Neuron (in vitro differentiated cells): Measurements from ENCODE around the gene SERPINI1.
A peak's percentile ranks its signal among the peaks of the same experiment; 100 is the strongest.

Experiments used
- H2AFZ ChIP-seq: one replicate; pipeline ENCODE4 v1.6.1; 2013; ENCODE audit warnings: low read depth, mild to moderate bottlenecking, inconsistent platforms, low read length, moderate library complexity
- H3K27me3 ChIP-seq: one replicate; pipeline ENCODE4 v1.6.1; 2013; ENCODE audit warnings: low read length; ENCODE audit not compliant: insufficient read depth
- H3K36me3 ChIP-seq: one replicate; pipeline ENCODE4 v1.6.1; 2013; ENCODE audit warnings: low read length; ENCODE audit not compliant: insufficient read depth
- H3K4me1 ChIP-seq: one replicate; pipeline ENCODE4 v1.6.1; 2013; ENCODE audit warnings: low read length; ENCODE audit not compliant: insufficient read depth
- H3K4me3 ChIP-seq: 2 replicates; pipeline ENCODE4 v1.5.1; 2013; ENCODE audit warnings: mild to moderate bottlenecking, low read length, moderate library complexity
- H3K9me3 ChIP-seq: one replicate; pipeline ENCODE4 v1.6.1; 2013; ENCODE audit warnings: low read length

Gene SERPINI1

GRCh38 chr3:167723025-167723512 lies 12.5 kb upstream of the SERPINI1 start:
- Histone ChIP-seq H2AFZ (no peak overlapping the region), H3K9me3 (no peaks in the 10 kb centered on the region), H3K36me3 (peaks cover 19% of the 10 kb centered on the region), H3K4me3 (no peak overlapping the region), H3K4me1 (peaks cover 4% of the 10 kb centered on the region), H3K27me3 (no peaks in the 10 kb centered on the region)

DNA sequence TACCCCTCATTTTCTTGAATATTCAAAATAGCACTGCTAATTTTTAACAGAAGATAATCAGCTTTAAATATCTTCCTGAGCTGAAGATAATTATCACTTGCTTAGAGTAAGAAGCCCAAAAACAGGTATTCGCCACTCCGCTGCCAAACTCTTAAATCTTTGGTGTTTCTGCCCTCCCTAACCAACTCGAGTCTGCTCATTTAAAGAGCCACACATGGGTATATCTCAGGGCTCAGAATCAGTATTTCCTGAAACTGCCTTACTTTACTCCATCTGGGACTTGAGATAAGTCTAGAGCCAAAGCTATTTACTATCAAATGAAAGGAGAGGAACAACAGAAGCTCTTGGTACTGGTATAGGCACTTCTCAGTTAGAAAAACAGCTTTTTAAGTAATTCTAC lies 11.6 kb upstream of the SERPINI1 start:
- Histone ChIP-seq H3K9me3 (no peaks in the 10 kb centered on the region), H2AFZ (no peak overlapping the region), H3K36me3 (peaks cover 11% of the 10 kb centered on the region), H3K4me1 (peaks cover 4% of the 10 kb centered on the region), H3K27me3 (no peaks in the 10 kb centered on the region), H3K4me3 (no peak overlapping the region)

DNA sequence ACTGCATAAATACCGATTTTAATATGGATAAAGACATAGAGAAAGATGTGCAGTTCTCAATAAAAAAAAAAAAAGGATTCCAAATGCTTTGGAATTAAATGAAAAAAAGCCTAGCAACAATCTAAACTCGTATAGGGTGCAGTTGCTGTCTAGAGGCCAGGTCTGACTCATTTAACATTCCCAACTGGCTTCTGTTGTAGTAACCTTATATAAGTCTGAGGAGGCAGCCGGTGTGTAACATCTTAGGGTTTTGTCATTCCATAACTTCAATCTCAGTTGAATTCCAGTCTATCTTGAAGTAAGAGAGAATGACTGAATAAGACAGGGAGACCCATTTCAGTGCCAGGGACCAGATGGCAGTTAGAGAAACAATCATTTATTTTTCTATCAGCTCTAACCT lies 7.3 kb upstream of the SERPINI1 start:
- no peak overlapping the region for H3K4me3 ChIP-seq
- H3K27me3 ChIP-seq: no peaks in the 10 kb centered on the region

DNA sequence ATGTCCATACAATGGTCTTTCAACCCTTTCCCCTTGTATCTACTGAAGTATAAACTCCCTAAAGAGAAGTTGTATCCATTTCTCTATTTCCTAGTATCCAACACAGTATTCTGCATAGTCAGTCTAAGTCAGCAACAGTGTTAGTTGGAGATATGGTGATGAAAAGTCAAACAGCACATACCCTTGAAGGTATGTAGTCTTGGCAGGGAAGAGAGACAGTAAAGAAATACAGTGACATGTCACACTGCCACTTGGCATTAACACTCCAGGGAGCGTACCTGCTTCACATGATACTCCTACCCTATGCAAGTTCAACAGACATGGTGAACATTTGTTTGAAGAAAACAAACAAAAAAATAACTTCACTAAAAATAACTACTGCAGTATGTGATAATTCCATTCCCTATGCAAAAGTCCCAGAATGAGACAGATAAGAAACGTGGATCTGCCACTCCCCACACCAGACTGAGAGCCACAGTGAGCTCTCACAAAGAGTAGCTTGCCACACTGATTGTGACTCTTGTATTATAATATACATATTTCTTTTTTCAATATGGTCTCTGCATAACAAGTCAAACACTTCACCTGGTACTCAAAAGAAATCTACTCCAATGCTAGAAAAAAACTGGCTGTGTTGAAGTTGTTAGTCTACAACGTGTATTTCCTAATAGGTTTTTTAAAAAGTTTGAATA lies 6.7 kb upstream of the SERPINI1 start:
- Histone ChIP-seq H2AFZ (no peak overlapping the region), H3K4me3 (no peak overlapping the region), H3K36me3 (no peaks in the 10 kb centered on the region), H3K4me1 (peaks cover 11% of the 10 kb centered on the region), H3K9me3 (no peaks in the 10 kb centered on the region), H3K27me3 (no peaks in the 10 kb centered on the region)

More for the DNA sequence above, 7.3 kb upstream of the SERPINI1 start:
- Histone ChIP-seq H3K9me3 (no peaks in the 10 kb centered on the region), H3K4me1 (peaks cover 7% of the 10 kb centered on the region), H3K36me3 (no peaks in the 10 kb centered on the region), H2AFZ (no peak overlapping the region)

DNA sequence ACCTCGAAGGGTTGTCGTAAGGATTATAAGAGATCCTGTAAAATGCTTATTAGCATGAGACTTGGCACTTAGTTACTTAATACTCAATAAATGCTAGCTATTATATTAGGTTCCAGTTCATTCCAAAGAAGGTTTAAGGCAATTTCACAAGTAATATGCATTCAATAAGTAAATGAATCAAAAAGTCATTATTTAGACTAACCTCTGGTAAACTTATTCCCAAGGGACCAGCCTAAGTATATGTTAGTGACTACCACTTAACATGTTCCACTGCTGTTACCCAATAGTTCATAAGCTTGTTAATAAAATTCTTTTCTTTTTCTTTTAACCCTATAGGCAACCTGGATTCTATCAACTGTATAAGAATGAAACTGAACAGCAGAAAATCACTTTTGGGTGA lies 5.9 kb upstream of the SERPINI1 start:
- no peak overlapping the region for H3K4me3 ChIP-seq
- H3K36me3 ChIP-seq: no peaks in the 10 kb centered on the region
- H3K27me3 ChIP-seq: no peaks in the 10 kb centered on the region
- H2AFZ ChIP-seq: no peak overlapping the region
- H3K4me1 ChIP-seq: peaks cover 15% of the 10 kb centered on the region
- H3K9me3 ChIP-seq: no peaks in the 10 kb centered on the region

DNA sequence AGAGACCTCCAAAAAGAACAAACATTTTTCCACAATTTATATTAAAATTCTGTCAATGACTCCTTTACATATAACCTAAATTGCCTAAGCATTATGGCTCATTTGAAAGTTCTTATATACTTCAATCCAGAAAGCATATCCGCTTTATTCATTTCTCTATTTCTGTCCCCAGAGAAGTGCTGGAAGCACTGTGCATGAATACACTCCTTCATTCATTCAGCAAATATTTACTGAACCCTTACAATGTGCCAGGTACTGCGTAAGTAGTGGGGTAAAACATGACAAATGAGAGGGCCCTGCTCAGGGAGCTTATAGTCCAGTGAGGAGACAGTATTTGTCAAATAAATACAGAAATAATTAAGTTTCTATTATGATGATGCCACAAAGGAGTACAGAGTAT lies 4.1 kb upstream of the SERPINI1 start:
- no peaks in the 10 kb centered on the region for H3K9me3 ChIP-seq
- peaks cover 21% of the 10 kb centered on the region for H3K4me1 ChIP-seq
- H2AFZ ChIP-seq: no peak overlapping the region
- H3K27me3 ChIP-seq: no peaks in the 10 kb centered on the region
- H3K4me3 ChIP-seq: no peak overlapping the region
- H3K36me3 ChIP-seq: no peaks in the 10 kb centered on the region

DNA sequence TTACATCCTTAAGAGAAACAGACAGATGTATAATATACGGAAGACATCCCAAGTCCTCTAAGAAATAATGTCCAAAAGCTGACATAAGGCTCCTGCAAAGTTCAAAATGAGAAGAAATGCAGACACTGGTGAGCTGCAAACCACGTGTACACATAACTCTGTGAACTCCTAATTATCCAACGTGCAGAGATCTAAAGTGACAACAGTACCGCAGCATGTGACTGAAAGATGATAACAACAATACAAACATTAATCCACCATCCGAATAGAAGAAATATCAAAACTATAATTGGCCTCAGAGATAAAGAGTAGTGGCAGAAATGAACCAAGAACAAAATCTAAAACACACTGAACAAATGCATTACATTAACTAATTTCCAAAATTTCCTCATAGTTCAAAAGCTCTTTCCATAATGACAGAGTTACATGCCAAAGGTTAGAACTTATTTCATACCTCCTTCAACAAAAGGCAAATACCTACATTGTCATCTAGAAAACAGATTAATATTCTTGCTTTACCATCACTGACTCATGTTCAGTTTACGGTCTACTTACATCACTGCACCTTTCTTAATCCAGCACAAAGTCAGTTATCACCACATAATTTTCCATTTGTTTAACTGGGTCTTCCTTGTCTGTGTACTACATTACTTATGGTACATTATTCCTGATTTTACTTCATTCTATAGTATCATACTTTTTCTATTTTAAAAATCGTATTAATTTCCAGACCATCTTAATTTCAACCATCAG lies 3.0 kb upstream of the SERPINI1 start:
- Histone ChIP-seq H3K27me3 (no peaks in the 10 kb centered on the region), H2AFZ (no peak overlapping the region), H3K4me3 (peak overlapping the region; percentile 83), H3K36me3 (no peaks in the 10 kb centered on the region), H3K9me3 (no peaks in the 10 kb centered on the region), H3K4me1 (peaks cover 21% of the 10 kb centered on the region)

DNA sequence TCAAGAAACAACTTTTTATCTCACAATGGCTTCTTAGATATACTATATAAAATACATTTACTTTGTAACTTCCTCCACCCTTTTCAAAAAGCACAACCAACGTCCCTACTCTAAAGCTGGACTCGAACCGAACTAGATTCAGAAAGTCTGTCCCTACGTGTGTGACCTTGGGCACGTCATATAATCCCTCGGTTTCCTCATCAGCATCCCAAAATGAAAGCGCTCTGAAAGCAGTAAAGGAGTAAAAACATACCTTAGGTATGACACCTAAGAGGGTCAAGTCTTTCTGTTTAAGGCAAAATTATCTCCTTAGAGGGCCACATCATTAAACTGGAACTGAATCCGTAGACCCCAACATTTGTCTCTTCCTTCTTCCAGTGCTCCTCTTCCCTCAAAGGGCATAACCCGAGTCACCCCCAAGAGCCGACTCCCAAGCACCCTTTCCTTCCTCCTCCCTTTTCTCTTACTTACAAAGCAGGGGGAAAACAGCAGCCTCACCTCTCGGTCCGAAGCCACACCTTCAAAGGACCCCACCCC lies 1.5 kb upstream of the SERPINI1 start:
- H3K4me3 ChIP-seq: peak overlapping the region; percentile 83
- no peaks in the 10 kb centered on the region for H3K27me3 ChIP-seq
- H3K36me3 ChIP-seq: no peaks in the 10 kb centered on the region
- no peaks in the 10 kb centered on the region for H3K9me3 ChIP-seq
- H3K4me1 ChIP-seq: peaks cover 21% of the 10 kb centered on the region
- peak overlapping the region; percentile 94 for H2AFZ ChIP-seq

DNA sequence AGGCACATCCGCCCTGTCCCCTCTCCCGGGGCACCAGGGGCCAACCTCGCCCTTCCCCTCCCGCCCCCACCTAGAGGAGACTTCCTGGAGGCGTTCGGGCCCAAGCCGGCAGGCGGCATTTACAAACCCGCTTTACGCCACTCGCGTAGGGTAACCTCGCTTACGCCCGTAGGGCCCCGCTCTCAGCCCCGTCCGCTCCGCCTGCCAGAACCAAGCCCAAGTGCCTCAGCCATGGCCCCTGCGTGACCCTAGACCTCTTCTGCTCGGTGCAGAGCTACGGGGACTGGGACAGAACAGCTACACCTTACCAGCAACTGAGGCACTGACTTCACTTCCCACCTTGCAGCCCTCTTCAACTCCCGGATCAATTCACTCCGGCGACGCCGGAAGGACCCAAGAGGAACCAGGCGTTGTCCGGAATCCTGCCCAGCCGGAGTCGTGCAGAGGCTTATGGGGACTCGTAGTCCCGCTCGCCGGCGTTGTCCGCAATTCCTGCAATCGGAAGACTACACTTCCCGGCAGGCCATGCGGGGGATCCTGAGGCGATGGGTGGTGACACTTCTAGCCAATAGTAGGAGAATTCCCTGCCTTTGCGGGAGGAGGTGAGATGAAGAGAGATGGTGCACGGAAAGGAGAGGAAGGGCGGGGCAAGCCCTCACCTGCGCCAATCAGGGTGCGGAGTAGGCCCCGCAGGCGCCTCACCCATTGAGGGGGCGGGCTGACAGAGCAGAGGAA lies 856 bp upstream of the SERPINI1 start, which contains the start of gene PDCD10:
TSS of gene PDCD10 (minus strand) at position 395 of the 735 bp plus-strand sequence. CDS start 14,735 bp downstream, outside the sequence.
- peaks cover 21% of the 10 kb centered on the region for H3K4me1 ChIP-seq
- H3K4me3 ChIP-seq: peak within 1 kb of the TSS; percentile 83
- peak within 1 kb of the TSS; percentile 94 for H2AFZ ChIP-seq
- H3K27me3 ChIP-seq: no peaks in the 10 kb centered on the region
- H3K36me3 ChIP-seq: no peaks in the 10 kb centered on the region
- no peaks in the 10 kb centered on the region for H3K9me3 ChIP-seq

GRCh38 chr3:167736264-167736787 lies 805 bp downstream of the SERPINI1 start:
- Histone ChIP-seq H3K4me1 (peaks cover 21% of the 10 kb centered on the region), H3K4me3 (peak overlapping the region; percentile 83), H3K9me3 (no peaks in the 10 kb centered on the region), H2AFZ (peak overlapping the region; percentile 94), H3K27me3 (no peaks in the 10 kb centered on the region), H3K36me3 (no peaks in the 10 kb centered on the region)

GRCh38 chr3:167736997-167737396 lies 1.5 kb downstream of the SERPINI1 start:
- Histone ChIP-seq H3K9me3 (no peaks in the 10 kb centered on the region), H3K4me3 (no peak overlapping the region), H3K27me3 (no peaks in the 10 kb centered on the region), H3K4me1 (peaks cover 21% of the 10 kb centered on the region), H2AFZ (no peak overlapping the region), H3K36me3 (no peaks in the 10 kb centered on the region)

- no peak overlapping the region for H2AFZ ChIP-seq
- peaks cover 16% of the 10 kb centered on the region for H3K4me1 ChIP-seq
- no peaks in the 10 kb centered on the region for H3K9me3 ChIP-seq
- H3K27me3 ChIP-seq: no peaks in the 10 kb centered on the region
- H3K4me3 ChIP-seq: no peak overlapping the region
- no peaks in the 10 kb centered on the region for H3K36me3 ChIP-seq
These were observed 2.5 kb downstream of the SERPINI1 start for GRCh38 chr3:167738037-167738436.
